HG03025 (cell line): ENCODE data around the gene COX5A.
"Not testable (repeated sequence)": the region's sequence is repeated elsewhere in the genome, so short reads cannot be mapped to it uniquely, and the experiment has no call there.

Experiments used
- ATAC-seq: cut with Tn5 transposase; IDR thresholded peaks from one replicate; pipeline ENCODE4 v1.9.1; 2021; ENCODE audit warnings: mild to moderate bottlenecking, moderate library complexity; ENCODE audit not compliant: unreplicated experiment, low FRiP score

The COX5A gene

GRCh38 chr15:74902295-74903075, 35.4 kb downstream of the COX5A start:
- no peak for ATAC-seq

GRCh38 chr15:74901612-74902063, 36.2 kb downstream of the COX5A start:
- ATAC-seq, result no peak

- ATAC-seq, result no peak
Observed at GRCh38 chr15:74897300-74897701, 40.6 kb downstream of the COX5A start.

DNA sequence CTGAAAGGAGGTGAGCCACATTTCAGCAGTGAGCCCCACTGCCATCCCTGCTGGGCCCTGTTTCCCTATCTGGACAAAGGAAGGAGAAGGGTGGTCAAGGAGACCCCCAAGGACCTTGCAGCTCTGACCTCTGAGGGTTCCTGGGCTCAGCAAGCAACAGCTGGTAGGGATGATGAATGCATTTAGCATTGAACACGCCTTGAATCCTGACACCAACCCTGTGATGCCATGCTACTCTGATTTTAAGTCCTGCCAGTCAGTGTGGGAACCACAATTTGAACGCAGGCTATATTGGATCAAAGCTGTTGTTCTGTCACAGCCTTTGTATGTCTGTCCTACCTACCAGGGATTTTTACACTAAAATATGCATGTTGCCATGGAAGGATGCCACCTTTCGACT, 41.6 kb downstream of the COX5A start:
- no peak for ATAC-seq

GRCh38 chr15:74895830-74896229, 42.0 kb downstream of the COX5A start:
- ATAC-seq, result no peak

GRCh38 chr15:74894383-74894782, 43.5 kb downstream of the COX5A start:
- ATAC-seq, result not testable (repeated sequence)

DNA sequence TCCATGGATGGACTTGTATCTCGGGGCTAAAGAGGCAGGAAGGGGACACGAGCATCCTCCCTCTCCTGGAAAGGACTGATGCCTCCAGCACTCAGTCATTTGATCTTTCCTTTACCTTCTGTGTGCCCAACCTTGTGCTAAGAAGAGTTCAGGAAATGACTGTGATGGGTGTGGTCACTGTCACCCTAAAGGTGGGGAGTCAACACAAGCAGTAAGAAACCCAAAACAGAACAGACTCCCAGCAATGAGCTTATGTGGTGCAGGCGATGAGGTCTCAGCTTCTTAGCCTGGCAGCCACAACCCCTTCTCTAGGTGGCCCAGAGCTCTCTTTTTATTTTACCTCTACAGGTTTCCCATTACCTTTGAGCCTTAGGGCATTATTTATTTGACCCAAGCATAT, 44.2 kb downstream of the COX5A start:
- no peak for ATAC-seq

DNA sequence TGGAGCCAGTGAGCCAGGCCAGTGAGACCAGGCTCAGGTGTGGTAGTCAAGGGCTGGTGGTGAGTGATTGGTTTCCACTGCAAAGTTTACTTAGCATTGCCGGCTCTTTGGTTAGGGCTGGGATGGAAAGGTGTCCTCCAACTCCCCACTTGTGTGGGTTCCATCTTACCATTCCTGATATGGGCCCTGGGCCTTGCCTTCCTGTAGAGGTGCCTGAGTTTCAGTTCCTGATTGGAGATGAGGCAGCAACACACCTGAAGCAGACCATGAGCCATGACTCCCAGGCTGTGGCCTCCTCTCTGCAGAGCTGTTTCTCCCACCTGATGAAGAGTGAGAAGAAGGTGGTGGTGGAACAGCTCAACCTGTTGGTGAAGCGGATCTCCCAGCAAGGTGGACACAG, 44.9 kb downstream of the COX5A start:
- no peak for ATAC-seq

DNA sequence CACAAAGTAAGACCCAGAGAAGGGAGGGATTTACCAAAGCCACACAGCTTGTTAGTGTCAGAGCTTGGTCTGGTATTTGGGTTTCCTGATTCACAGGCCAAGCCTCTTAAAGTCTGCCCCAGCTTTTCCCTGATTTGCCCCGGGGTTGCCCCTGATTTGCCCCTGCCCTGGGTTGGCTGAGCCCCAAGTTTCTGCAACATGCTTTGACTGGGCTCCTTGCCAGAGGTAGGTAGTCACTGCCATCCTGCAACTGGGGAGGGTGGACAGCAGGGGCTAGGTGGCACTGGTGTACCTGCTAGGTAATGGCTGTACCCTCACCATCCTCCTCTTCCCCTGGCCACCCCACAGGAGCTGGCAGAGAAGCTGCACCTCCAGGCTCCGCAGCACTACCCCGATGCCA, 45.6 kb downstream of the COX5A start:
- no peak for ATAC-seq

GRCh38 chr15:74891469-74891868, 46.4 kb downstream of the COX5A start:
- no peak for ATAC-seq

DNA sequence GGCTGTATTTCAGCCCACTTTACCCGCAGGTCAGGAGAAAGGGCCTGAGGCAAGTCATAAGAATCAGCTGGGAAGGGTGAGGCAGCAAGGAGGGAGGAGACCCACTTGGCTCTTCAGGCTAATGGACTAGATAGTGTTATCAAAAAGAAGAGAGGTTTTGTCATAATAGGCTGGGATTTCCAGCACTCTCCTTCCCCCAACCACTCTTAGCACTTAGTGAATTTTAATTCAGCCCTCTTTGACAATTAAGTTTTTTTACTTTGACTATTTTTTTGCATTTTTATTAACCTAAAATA, 47.3 kb downstream of the COX5A start:
- ATAC-seq, result no peak

DNA sequence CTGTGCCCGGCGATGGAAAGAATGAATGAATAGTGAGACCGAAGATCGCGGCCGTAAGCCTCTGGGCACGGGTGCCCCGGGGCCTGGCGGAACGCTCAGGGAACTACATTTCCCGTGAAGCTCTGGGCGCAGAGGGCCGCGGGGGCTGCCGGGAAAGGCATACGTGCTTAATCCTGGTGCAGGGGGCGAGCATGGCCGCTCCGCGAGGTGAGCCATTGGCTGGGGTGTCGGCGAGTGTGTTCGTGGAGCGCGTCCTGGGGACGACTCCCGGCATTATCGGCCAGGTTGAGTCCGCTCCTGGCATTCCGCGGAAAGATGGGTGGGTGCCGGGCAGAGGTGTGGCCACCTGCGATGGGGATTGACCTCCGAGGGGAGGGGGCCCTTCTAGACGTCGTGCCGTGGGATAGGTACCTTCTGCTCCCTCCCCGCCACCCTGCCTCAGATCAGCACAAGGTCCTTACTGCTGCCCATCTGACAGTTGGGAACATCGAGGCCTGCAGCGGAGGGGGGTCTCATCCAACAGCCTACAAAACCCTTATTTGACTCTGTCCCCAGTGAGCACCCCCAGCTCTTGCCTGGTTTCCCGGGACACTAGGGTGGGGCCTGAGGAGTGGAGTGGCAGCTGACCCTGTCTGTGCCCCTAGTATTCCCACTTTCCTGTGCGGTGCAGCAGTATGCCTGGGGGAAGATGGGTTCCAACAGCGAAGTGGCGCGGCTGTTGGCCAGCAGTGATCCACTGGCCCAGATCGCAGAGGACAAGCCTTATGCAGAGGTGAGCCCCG, 47.8 kb downstream of the COX5A start, which contains the start of gene MPI:
TSS of gene MPI (plus strand) at position 160 of the 782 bp plus-strand sequence. CDS start at position 192, 32 bp downstream.
- ATAC-seq, result peak; percentile 87

DNA sequence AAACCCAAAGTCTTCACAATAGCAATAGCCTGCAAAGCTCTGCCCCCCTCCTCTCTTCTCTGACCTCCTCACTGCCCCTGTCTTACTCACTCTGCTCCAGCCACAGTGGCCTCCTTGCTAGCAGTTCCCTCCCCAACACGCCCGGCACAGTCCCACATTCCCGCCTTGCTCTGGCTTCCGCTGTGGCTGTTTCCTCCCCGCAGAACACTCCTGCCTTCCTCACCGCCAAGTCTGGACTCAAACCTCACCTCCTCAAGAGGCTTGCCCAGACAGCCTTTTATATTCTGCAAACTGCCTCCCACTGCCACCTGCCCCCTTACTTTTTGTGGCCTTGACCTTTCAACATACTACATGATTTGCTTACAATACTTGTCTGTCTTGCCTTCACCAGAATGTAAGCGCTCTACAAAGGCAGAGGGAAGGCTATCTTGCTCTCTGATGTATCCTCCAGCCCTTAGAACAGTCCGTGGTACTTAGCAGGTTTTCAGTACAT, 48.4 kb downstream of the COX5A start:
- peak; percentile 17 for ATAC-seq

DNA sequence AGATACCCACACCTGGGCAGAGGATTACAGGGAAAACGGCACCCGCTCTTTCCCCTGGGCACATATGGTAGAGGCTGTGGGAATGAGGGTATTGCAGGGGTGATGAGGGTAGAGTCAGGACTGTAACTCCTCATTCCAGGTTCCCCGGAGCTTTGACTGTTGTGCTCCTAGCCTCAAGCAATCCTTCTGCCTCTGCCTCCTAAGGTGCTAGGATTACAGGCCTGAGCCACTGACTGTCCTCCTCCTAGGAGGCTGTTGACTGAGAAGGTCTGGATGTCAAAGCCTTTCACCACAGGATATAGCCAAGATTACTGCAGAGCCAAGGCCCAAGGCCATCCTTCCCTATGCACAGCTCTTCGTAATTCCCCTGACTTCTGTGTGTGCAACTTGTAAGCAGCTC, 49.2 kb downstream of the COX5A start:
- no peak for ATAC-seq

GRCh38 chr15:74887537-74888193, 50.2 kb downstream of the COX5A start:
- not testable (repeated sequence) for ATAC-seq

GRCh38 chr15:74885461-74885860, 52.4 kb downstream of the COX5A start:
- ATAC-seq, result no peak

DNA sequence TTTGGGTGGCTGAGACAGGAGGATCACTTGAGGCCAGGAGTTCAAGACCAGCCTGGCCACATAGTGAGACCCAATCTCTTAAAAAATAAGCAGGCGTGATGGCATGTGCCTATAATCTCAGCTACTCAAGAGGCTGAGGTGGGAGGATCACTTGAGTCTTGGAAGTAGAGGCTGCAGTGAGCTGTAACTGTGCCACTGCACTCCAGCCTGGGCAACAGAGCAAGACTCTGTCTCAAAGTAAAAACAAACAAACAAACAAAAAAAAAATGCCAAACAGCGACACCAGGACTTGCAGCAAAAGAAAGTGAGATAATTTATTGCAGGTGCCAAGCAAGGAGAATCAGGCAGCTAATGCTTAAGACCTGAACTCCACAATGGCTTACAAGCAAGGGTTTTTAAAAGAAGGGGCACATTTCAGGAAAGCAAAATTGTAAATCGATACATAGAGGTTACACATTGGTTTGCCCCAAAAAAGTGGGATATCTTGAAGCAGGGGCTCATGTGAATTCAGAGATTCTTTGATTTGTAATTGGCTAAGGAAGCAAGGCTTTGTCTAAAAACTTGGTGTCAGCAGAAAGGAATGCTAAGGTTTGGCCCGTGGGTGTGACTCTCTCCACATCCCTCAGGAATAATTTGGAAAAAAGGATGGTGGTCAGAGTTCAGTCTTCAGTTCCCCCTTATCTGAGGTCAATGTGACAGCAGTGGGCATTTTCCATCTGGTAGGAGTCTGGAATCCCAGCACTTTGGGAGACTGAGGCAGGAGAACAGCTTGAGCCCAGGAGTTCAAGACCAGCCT, 53.2 kb downstream of the COX5A start:
- no peak for ATAC-seq

DNA sequence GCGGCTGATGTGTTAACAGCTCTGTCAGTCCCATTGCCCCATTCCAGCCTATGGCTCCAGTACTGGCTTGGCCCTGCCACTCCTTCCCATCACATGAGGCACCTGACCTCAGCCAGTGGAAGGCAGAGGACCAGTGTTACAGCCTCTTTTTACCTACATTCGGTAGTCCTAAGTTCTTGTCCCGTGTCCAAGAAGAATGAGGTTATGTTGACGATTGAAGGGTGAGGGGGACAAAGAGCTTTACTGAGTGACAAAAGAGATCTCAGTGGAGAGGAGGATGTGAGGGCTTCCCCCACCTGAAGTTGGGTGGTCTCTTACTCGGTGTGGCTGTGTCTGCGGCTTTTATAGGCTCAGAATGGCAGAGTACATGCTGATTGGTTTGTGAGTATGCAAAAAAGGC, 55.3 kb downstream of the COX5A start:
- ATAC-seq, result no peak

- ATAC-seq, result no peak
Observed at GRCh38 chr15:74878273-74878672, 59.6 kb downstream of the COX5A start.

- no peak for ATAC-seq
Observed at GRCh38 chr15:74873756-74874424, 64.0 kb downstream of the COX5A start.
